ENCODE measurements around the gene SERPINA1. TPM values are rescaled to one million over a fixed set of nuclear protein-coding genes. Genes with fewer than 3 reads are reported as not detected.
"Not testable (repeated sequence)": the region's sequence is repeated elsewhere in the genome, so short reads cannot be mapped to it uniquely, and the experiment has no call there.

SERPINA1 gene
- total and polyA plus RNA-seq, 4 donors: 10,220 to 47,972 (median 25,583) TPM

DNA sequence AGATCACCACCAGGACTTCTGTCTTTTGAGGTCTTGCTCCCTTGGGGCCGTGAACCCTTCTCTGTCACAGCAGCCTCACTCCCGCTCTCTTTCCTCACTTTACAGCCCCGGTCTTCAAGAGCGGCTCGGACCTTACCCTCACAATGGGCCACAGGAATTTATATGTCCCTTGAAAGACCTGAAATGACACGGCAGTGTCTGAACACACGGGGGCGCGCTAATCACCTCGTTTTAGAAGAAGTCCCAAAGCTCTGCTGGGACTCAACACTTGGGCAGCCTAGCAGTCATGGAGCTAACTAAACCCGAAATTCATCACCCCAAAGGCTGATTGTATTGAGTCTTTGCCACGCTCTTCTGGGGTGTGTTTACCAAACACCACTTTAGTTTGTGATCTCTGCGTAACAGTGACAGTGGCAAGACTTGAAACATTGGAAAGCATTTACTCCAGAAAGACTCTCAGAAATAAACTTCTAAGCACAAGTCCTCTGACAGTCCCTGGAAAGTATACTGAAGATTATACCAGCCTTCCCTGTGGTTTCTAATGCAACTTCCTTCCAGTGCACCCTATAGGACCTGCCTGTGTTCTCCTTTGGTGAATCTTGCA is 35.2 kb upstream of the SERPINA1 start:
- TF ChIP-seq, protein P1, sequence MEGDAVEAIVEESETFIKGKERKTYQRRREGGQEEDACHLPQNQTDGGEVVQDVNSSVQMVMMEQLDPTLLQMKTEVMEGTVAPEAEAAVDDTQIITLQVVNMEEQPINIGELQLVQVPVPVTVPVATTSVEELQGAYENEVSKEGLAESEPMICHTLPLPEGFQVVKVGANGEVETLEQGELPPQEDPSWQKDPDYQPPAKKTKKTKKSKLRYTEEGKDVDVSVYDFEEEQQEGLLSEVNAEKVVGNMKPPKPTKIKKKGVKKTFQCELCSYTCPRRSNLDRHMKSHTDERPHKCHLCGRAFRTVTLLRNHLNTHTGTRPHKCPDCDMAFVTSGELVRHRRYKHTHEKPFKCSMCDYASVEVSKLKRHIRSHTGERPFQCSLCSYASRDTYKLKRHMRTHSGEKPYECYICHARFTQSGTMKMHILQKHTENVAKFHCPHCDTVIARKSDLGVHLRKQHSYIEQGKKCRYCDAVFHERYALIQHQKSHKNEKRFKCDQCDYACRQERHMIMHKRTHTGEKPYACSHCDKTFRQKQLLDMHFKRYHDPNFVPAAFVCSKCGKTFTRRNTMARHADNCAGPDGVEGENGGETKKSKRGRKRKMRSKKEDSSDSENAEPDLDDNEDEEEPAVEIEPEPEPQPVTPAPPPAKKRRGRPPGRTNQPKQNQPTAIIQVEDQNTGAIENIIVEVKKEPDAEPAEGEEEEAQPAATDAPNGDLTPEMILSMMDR (IDR thresholded peaks at IDR 0.05; ENCODE audit: low read depth, low read length, missing input control): peak; percentile 68
- TF ChIP-seq TAF1 (conservative IDR thresholded peaks at IDR 0.05): no peak
- TF ChIP-seq RXRA (IDR thresholded peaks at IDR 0.05): peak in 1 of 2 donors; percentile 47
- no peak for TF ChIP-seq GABPA (IDR thresholded peaks at IDR 0.05 in 1 of 2, conservative IDR thresholded peaks at IDR 0.05 in 1 of 2)
- TF ChIP-seq RAD21 (IDR thresholded peaks at IDR 0.05): peak; percentile 83 to 89
- TF ChIP-seq SP1 (IDR thresholded peaks at IDR 0.05): peak; percentile 21
- peak; percentile 40 to 50 for TF ChIP-seq HNF4A (conservative IDR thresholded peaks at IDR 0.05)
- TF ChIP-seq, protein P2, sequence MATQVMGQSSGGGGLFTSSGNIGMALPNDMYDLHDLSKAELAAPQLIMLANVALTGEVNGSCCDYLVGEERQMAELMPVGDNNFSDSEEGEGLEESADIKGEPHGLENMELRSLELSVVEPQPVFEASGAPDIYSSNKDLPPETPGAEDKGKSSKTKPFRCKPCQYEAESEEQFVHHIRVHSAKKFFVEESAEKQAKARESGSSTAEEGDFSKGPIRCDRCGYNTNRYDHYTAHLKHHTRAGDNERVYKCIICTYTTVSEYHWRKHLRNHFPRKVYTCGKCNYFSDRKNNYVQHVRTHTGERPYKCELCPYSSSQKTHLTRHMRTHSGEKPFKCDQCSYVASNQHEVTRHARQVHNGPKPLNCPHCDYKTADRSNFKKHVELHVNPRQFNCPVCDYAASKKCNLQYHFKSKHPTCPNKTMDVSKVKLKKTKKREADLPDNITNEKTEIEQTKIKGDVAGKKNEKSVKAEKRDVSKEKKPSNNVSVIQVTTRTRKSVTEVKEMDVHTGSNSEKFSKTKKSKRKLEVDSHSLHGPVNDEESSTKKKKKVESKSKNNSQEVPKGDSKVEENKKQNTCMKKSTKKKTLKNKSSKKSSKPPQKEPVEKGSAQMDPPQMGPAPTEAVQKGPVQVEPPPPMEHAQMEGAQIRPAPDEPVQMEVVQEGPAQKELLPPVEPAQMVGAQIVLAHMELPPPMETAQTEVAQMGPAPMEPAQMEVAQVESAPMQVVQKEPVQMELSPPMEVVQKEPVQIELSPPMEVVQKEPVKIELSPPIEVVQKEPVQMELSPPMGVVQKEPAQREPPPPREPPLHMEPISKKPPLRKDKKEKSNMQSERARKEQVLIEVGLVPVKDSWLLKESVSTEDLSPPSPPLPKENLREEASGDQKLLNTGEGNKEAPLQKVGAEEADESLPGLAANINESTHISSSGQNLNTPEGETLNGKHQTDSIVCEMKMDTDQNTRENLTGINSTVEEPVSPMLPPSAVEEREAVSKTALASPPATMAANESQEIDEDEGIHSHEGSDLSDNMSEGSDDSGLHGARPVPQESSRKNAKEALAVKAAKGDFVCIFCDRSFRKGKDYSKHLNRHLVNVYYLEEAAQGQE (IDR thresholded peaks at IDR 0.05): no peak
- no peak for TF ChIP-seq HNF4G (IDR thresholded peaks at IDR 0.05)
- peak; percentile 69 for DNase-seq (ENCODE audit: low spot score)
- no peak overlapping the region for H3K27ac ChIP-seq (ENCODE audit: low read depth in 1 of 2, low read length in 2 of 2)
- peak overlapping the region in 1 of 3 donors; percentile 5 for H3K4me3 ChIP-seq (ENCODE audit: low read depth in 1 of 3, low read length in 3 of 3)
- no peaks in the 10 kb centered on the region for H3K9me3 ChIP-seq (ENCODE audit: control insufficient read depth in 4 of 4, low read length in 3 of 4)
- H3K36me3 ChIP-seq (ENCODE audit: control insufficient read depth in 4 of 4, insufficient read depth in 3 of 4, low read depth in 1 of 4, low read length in 3 of 4): no peaks in the 10 kb centered on the region
- no peaks in the 10 kb centered on the region for H3K27me3 ChIP-seq (ENCODE audit: control insufficient read depth in 4 of 4, insufficient read depth in 4 of 4, low read length in 3 of 4)
- H3K4me1 ChIP-seq (ENCODE audit: control insufficient read depth in 4 of 4, insufficient read depth in 4 of 4, low read length in 3 of 4): peaks cover 0 to 4% (median under 1%) of the 10 kb centered on the region in 4 donors
- peak overlapping the region in 1 of 2 donors; percentile 50 for H3K9ac ChIP-seq (ENCODE audit: low read depth in 1 of 2, low read length in 2 of 2)
- 10% methylated on average over 13 of the region's 13 CpGs for WGBS

DNA sequence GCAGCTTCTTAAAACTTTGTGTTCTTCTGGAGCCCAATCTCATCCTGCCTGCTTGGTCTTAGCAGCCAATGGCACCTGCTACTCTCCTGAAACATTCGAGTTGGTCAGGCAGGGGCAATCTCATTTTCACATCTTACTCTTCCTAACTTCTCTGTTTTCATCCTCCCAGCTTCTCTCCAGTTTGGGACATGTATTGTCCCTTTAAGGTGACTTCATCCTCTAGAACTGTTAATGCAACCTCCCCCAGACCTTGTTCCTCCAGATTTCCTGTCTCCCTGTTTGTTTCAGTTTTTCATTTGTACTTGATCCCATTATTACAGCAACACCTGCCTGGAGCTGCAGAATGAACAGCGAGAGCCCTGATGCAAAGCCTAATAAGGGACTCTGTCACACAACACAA is 32.9 kb upstream of the SERPINA1 start:
- no peak overlapping the region for H3K4me3 ChIP-seq (ENCODE audit: low read depth in 1 of 3, low read length in 3 of 3)
- H3K9me3 ChIP-seq (ENCODE audit: control insufficient read depth in 4 of 4, low read length in 3 of 4): no peaks in the 10 kb centered on the region
- no peak overlapping the region for H3K9ac ChIP-seq (ENCODE audit: low read depth in 1 of 2, low read length in 2 of 2)
- DNase-seq (ENCODE audit: low spot score): no peak
- no peaks in the 10 kb centered on the region for H3K36me3 ChIP-seq (ENCODE audit: control insufficient read depth in 4 of 4, insufficient read depth in 3 of 4, low read depth in 1 of 4, low read length in 3 of 4)
- H3K27me3 ChIP-seq (ENCODE audit: control insufficient read depth in 4 of 4, insufficient read depth in 4 of 4, low read length in 3 of 4): no peaks in the 10 kb centered on the region
- H3K27ac ChIP-seq (ENCODE audit: low read depth in 1 of 2, low read length in 2 of 2): no peak overlapping the region
- TF ChIP-seq, protein P2 (IDR thresholded peaks at IDR 0.05): no peak
- no peak for TF ChIP-seq HNF4G (IDR thresholded peaks at IDR 0.05)
- TF ChIP-seq FOXA2 (IDR thresholded peaks at IDR 0.05): no peak
- no peak for TF ChIP-seq RAD21 (IDR thresholded peaks at IDR 0.05)
- H3K4me1 ChIP-seq (ENCODE audit: control insufficient read depth in 4 of 4, insufficient read depth in 4 of 4, low read length in 3 of 4): peaks cover 0 to 4% (median 0%) of the 10 kb centered on the region in 4 donors
- 86% methylated on average over 2 of the region's 2 CpGs for WGBS

DNA sequence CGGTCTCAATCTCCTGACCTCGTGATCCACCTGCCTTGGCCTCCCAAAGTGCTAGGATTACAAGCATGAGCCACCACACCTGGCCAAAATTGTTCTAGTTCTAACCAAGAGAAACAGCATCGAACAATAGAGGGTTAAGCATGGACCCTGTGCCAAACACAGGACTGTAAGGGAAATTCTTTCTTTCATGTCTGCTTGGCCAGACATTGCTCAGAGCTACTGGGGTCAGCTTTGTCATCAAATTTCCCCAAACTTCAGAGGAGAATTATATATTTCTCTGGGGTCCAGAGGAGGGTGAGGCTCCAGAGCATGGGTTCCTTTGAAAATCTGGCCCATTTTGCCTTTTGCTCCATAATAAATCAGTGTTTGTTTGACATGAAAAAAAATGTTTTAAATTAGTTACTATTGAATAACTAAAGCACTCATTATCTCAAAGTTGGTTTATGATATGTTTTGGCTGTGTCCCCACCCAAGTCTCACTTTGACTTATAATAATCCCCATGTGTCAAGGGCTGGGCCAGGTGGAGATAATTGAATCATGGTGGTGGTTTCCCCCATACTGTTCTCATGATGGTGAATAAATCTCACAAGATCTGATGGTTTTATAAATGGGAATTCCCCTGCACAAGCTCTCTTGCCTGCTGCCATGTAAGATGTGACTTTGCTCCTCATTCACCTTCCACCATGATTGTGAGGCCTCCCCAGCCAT is 29.2 kb upstream of the SERPINA1 start:
- H3K4me1 ChIP-seq (ENCODE audit: control insufficient read depth in 4 of 4, insufficient read depth in 4 of 4, low read length in 3 of 4); H3K36me3 ChIP-seq (ENCODE audit: control insufficient read depth in 4 of 4, insufficient read depth in 3 of 4, low read depth in 1 of 4, low read length in 3 of 4); H3K27me3 ChIP-seq (ENCODE audit: control insufficient read depth in 4 of 4, insufficient read depth in 4 of 4, low read length in 3 of 4); H3K9ac ChIP-seq (ENCODE audit: low read depth in 1 of 2, low read length in 2 of 2); DNase-seq (ENCODE audit: low spot score); H3K27ac ChIP-seq (ENCODE audit: low read depth in 1 of 2, low read length in 2 of 2); H3K9me3 ChIP-seq (ENCODE audit: control insufficient read depth in 4 of 4, low read length in 3 of 4); H3K4me3 ChIP-seq (ENCODE audit: low read depth in 1 of 3, low read length in 3 of 3): not testable (repeated sequence)
- 92% methylated on average over 3 of the region's 3 CpGs for WGBS
